Breast epithelium (tissue), 4 donors: ENCODE results near the gene TCERG1L. TPM values are rescaled to one million over a fixed set of nuclear protein-coding genes. Genes with fewer than 3 reads are reported as not detected.

ENCODE experiments used
- DNase-seq, 2 donors: peaks; one replicate each; pipeline ENCODE4 v3.0.0-alpha.2; 2019; ENCODE audit warnings: low spot score in 2 of 2
- H3K27ac ChIP-seq, 2 donors: fragments of 200-600 bp; sonication (generic) in 1 of 2; one replicate each; pipeline ENCODE4 v1.5.1; 2016 to 2019; ENCODE audit warnings: mild to moderate bottlenecking in 1 of 2
- H3K27me3 ChIP-seq, 2 donors: fragments of 200-600 bp; sonication (generic) in 1 of 2; one replicate each; pipeline versions ENCODE4 v1.5.1 to v1.6.0; 2017 to 2019; ENCODE audit warnings: control low read depth in 1 of 2, mild to moderate bottlenecking in 1 of 2
- H3K36me3 ChIP-seq: fragments of 200-600 bp; one replicate; pipeline ENCODE4 v1.5.1; 2019
- H3K4me1 ChIP-seq, 2 donors: fragments of 200-600 bp; sonication (generic); one replicate each; pipeline ENCODE4 v1.5.1; 2016 to 2019; ENCODE audit warnings: control low read depth in 1 of 2
- H3K4me3 ChIP-seq, 3 donors: fragments of 200-600 bp; sonication (generic); 1 replicate in 2 of 3; 2 replicates in 1 of 3; pipeline ENCODE4 v1.5.1; 2016 to 2019; ENCODE audit warnings: mild to moderate bottlenecking in 3 of 3, moderate library complexity in 2 of 3
- H3K9me3 ChIP-seq, 2 donors: fragments of 200-600 bp; sonication (generic) in 1 of 2; one replicate each; pipeline ENCODE4 v1.5.1; 2016 to 2019; ENCODE audit warnings: control low read depth in 1 of 2
- POLR2A ChIP-seq: fragments of 450-650 bp; IDR thresholded peaks from one replicate; pipeline ENCODE4 v1.6.1; 2016; ENCODE audit warnings: antibody characterized with exemption, mild to moderate bottlenecking, moderate library complexity
- POLR2AphosphoS5 ChIP-seq, 3 donors: sonication (generic); formaldehyde crosslinking; IDR thresholded peaks; one replicate each; pipeline ENCODE4 v1.6.1; 2017; ENCODE audit warnings: antibody characterized with exemption in 3 of 3
- intact Hi-C: fragments of 100-400 bp; cut with DNase I; formaldehyde crosslinking; loops from one replicate; pipeline ENCODE4 v1.15.1; 2023; ENCODE audit warnings: low total_unique reads
- total RNA-seq, 3 donors: library from RNA; depleted of rRNA; stranded (reverse); fragments of >200 nt; gene quantifications; one replicate each; pipeline ENCODE4 v1.1.0, GENCODE V29; 2016
- TF ChIP-seq, protein P1 (sequence below), 3 donors: fragments of 450-650 bp; IDR thresholded peaks; one replicate each; pipeline ENCODE4 v1.5.1; 2016 to 2017; ENCODE audit warnings: antibody characterized with exemption in 3 of 3, mild to moderate bottlenecking in 3 of 3, moderate library complexity in 3 of 3

Gene TCERG1L
- total RNA-seq, 3 donors from 2014 or later, result under 0.01 to 0.88 TPM; not detected in 1

- DNase-seq, result no peak
- no peak overlapping the region for H3K4me3 ChIP-seq
- H3K27me3 ChIP-seq, result peaks cover 0 to 21% of the 10 kb centered on the region in 2 donors
- no peak overlapping the region for H3K27ac ChIP-seq
- H3K9me3 ChIP-seq, result no peaks in the 10 kb centered on the region
- no peaks in the 10 kb centered on the region for H3K4me1 ChIP-seq
- intact Hi-C loops, result no loop called here
- TF ChIP-seq POLR2A, result no peak
- TF ChIP-seq, protein P1, sequence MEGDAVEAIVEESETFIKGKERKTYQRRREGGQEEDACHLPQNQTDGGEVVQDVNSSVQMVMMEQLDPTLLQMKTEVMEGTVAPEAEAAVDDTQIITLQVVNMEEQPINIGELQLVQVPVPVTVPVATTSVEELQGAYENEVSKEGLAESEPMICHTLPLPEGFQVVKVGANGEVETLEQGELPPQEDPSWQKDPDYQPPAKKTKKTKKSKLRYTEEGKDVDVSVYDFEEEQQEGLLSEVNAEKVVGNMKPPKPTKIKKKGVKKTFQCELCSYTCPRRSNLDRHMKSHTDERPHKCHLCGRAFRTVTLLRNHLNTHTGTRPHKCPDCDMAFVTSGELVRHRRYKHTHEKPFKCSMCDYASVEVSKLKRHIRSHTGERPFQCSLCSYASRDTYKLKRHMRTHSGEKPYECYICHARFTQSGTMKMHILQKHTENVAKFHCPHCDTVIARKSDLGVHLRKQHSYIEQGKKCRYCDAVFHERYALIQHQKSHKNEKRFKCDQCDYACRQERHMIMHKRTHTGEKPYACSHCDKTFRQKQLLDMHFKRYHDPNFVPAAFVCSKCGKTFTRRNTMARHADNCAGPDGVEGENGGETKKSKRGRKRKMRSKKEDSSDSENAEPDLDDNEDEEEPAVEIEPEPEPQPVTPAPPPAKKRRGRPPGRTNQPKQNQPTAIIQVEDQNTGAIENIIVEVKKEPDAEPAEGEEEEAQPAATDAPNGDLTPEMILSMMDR (IDR thresholded peaks at IDR 0.05), result no peak
- no peak for TF ChIP-seq POLR2AphosphoS5 (IDR thresholded peaks at IDR 0.05)
- no peaks in the 10 kb centered on the region for H3K36me3 ChIP-seq
These were observed 149.3 kb downstream of the TCERG1L start for GRCh38 chr10:131162211-131162610.

- Histone ChIP-seq H3K4me3 (no peak overlapping the region), H3K27me3 (peaks cover 0 to 21% of the 10 kb centered on the region in 2 donors), H3K9me3 (no peaks in the 10 kb centered on the region), H3K27ac (no peak overlapping the region), H3K36me3 (no peaks in the 10 kb centered on the region), H3K4me1 (no peaks in the 10 kb centered on the region)
- intact Hi-C loops, result no loop called here
- DNase-seq, result no peak
- TF ChIP-seq, protein P1 (IDR thresholded peaks at IDR 0.05), result no peak
- TF ChIP-seq POLR2AphosphoS5 (IDR thresholded peaks at IDR 0.05), result no peak
- TF ChIP-seq POLR2A, result no peak
These were observed 150.4 kb downstream of the TCERG1L start for GRCh38 chr10:131161087-131161486.

DNA sequence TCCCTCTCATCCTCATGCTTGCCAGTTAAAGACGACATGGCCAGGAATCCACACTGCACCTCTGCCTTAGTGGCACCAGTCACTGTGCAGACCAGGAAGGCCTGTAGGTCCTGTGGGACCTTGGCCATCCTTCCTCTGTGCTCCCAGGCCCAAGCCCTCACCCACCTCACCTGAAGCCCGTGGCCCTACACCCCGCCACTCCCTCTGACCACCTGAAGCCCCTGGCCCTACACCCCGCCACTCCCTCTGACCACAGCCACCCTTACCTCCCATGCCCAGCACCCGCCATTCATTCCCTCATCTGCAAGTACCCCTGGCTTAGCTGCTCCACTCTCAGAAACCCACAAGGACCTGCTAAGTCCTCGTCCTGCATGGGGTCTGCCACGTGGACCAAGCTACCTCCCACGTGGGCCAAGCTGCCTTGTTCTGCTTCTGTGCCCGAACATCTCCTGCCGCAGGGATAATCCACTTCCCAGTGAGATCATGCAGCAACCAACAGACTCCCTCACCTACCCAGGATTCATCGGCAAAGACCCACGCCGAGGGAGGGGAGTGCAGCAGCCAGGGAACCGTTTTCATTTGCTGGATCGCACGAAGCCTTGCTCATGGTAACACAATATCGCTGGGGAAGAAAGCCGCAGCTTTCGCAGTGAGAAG is 151.2 kb downstream of the TCERG1L start:
- no peak for DNase-seq
- no peaks in the 10 kb centered on the region for H3K4me1 ChIP-seq
- H3K4me3 ChIP-seq, result no peak overlapping the region
- H3K36me3 ChIP-seq, result no peaks in the 10 kb centered on the region
- intact Hi-C loops, result no loop called here
- no peaks in the 10 kb centered on the region for H3K9me3 ChIP-seq
- no peak overlapping the region for H3K27ac ChIP-seq
- no peak for TF ChIP-seq POLR2A
- TF ChIP-seq, protein P1 (IDR thresholded peaks at IDR 0.05), result no peak
- peaks cover 0 to 26% of the 10 kb centered on the region in 2 donors for H3K27me3 ChIP-seq

- TF ChIP-seq POLR2A (no peak), POLR2AphosphoS5 (IDR thresholded peaks at IDR 0.05) (no peak)
- TF ChIP-seq, protein P1 (IDR thresholded peaks at IDR 0.05), result no peak
- intact Hi-C loops, result no loop called here
- Histone ChIP-seq H3K27ac (no peak overlapping the region), H3K9me3 (no peaks in the 10 kb centered on the region), H3K4me1 (no peaks in the 10 kb centered on the region), H3K27me3 (peaks cover 0 to 32% of the 10 kb centered on the region in 2 donors), H3K36me3 (no peaks in the 10 kb centered on the region), H3K4me3 (no peak overlapping the region)
- DNase-seq, result no peak
These were observed 151.8 kb downstream of the TCERG1L start for GRCh38 chr10:131159771-131160170.

DNA sequence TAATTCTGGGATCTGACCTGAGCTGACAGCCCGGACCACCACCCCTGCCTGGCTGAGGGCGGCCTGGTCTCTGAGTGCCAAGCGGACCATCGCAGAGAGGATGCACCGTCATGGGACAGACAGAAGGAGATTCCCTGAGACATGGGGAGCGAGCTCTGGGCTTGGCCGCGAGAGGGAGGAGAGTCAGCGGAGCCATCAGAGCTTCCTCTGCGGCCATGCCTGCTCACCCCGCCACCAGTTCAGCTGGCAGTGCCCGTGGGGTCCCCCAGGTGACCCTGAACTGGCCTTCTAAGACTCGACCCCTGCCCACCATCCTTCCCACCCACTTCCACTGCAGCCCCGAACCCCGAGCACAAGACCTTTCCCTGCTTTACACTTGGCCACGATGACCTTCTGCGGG is 152.8 kb downstream of the TCERG1L start:
- intact Hi-C loops, result no loop called here
- TF ChIP-seq, protein P1 (IDR thresholded peaks at IDR 0.05), result no peak
- no peak for TF ChIP-seq POLR2A
- H3K27me3 ChIP-seq, result peaks cover 0 to 43% of the 10 kb centered on the region in 2 donors

More for the DNA sequence above, 152.8 kb downstream of the TCERG1L start:
- no peaks in the 10 kb centered on the region for H3K4me1 ChIP-seq
- H3K4me3 ChIP-seq, result no peak overlapping the region
- H3K36me3 ChIP-seq, result no peaks in the 10 kb centered on the region
- H3K27ac ChIP-seq, result no peak overlapping the region
- DNase-seq, result no peak
- no peaks in the 10 kb centered on the region for H3K9me3 ChIP-seq
